NCI-H82 treated with DMSO at 0.1 percent for 48 hours (cell line): ENCODE data around the gene TGDS.

Experiments used
- DNase-seq: peaks from one replicate; lab custom pipeline; 2025; ENCODE audit not compliant: unreplicated experiment; lab: John Stamatoyannopoulos, UW

The TGDS gene

DNA sequence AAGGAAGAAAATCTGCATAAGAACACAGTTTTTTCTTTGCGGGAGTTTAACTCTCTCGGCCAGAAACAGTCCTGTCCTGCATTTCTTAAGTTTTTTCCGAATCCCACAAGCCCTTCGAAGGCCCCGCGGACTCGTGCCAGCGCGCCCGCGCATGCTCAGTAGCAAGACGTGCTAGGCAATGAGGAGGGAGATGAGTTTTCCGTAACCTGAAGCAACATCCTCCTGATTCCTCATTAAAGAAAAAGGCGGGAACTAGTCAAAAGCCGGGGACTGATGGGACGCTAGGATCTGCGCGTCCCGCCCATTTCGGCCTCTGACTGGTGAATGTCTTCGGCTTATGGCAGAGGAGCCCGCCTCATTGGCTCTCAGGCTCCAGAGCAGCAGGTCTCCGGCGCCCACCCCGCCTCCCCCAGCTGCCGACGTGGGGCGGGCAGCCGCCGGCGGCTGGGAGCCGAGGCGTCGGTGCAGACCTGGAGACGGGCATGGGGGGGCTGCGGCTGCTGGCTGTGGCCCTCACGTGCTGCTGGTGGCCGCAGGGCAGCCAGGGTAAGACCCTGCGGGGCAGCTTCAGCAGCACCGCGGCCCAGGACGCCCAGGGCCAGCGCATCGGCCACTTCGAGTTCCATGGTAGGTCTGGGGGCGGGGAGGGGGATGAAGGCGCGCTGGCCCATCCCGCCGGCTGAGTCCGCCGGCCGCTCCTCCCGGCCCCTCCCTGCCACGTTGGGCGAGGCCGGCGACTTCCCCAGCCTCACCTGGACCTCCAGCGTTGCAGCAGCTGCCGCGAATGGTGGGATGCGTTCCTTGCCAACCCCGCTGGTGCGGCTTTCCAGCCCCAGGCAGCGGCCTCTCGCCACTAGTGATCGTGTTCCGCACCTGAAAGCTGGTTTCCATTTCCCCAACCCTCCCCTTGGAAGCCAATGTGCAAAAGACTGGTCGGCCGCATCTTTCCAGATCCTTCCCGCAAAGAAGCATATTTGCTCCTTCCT lies 5.8 kb upstream of the TGDS start, which contains the start of gene GPR180:
GPR180 (plus strand) TSS at position 412 of the 986 bp plus-strand sequence; CDS start at position 483, 71 bp downstream.
- peak; percentile 99 for DNase-seq

DNA sequence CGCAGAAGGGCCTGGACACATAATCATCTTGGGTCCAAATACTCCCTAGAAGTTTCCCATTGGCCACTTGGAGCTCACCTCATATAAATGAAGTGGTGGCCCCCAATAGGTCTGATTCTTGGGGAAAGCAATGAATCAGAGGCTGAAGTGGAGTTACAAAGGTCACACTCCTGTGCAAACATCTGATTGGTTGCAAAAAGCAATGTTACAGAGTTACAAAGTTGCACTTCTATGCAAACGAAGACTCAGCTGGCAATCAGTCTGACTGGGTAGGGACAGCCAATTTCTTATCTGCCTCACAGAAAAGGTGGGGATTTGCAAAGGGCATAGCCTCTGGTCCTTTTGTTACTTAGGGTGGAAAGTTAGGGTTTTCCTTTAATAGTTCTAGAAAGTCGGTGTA lies 3.9 kb upstream of the TGDS start:
- no peak for DNase-seq

DNA sequence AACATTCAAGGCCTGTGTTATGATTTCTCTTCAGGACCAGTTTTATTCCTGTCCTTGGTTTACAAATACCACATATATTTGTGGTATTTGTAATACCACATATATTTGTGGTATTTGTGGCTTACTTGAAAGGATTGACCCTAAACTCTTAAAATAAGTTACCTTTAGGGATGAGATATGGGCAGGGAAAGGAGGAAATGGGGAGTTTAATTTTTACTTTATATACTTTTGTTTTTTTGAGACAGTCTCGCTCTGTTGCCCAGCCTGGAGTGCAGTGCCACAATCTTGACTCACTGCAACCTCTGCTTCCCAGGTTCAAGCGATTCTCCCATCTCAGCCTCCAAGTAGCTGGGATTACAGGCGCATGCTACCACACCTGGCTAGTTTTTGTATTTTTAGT lies 2.3 kb upstream of the TGDS start:
- no peak for DNase-seq

GRCh38 chr13:94596575-94596971 lies 621 bp upstream of the TGDS start:
- no peak for DNase-seq

GRCh38 chr13:94595001-94595949 lies 677 bp downstream of the TGDS start:
- DNase-seq = no peak

DNA sequence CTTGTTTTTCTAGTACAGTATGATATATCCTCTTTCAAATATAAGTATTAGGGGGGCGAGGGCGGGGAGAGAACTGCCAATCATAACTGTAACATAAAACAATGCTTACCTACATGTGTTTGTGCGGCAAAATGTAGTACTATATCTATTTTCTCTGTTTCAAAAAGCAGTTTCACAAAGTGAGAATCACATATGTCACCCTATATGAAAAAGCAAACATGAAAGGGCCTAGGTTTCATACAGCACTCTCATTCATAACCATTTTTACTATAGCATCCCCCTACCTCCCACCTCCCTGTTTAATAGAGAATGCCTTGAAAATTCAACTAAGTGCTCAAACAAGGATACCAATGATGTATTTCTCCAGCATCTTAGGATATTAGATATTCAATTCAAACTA lies 5.2 kb downstream of the TGDS start:
- DNase-seq = no peak

GRCh38 chr13:94588541-94588940 lies 7.4 kb downstream of the TGDS start:
- DNase-seq = no peak

- DNase-seq = no peak
These were observed 9.6 kb downstream of the TGDS start for GRCh38 chr13:94586371-94586770.

DNA sequence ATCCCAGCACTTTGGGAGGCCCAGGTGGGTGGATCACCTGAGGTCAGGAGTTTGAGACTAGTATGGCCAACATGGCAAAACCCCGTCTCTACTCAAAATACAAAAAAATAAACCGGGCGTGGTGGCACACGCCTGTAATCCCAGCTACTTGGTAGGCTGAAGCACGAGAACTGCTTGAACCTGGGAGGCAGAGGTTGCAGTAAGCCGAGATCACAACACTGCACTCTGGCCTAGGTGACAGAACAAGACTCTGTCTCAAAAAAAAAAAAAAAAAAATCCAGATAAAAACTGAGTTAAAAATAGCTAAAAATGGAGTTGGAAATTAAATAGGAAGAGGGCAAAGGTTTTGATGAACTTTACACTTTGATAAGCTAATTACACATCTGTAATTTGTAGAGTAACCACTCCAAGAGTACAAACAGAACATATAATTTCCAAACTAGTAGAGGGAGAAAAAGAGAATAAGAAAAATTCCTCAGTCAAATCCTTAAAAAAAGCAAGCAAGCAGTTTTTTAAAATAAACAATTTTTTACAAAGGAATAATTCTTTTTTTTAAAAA lies 10.3 kb downstream of the TGDS start:
- DNase-seq = no peak

DNA sequence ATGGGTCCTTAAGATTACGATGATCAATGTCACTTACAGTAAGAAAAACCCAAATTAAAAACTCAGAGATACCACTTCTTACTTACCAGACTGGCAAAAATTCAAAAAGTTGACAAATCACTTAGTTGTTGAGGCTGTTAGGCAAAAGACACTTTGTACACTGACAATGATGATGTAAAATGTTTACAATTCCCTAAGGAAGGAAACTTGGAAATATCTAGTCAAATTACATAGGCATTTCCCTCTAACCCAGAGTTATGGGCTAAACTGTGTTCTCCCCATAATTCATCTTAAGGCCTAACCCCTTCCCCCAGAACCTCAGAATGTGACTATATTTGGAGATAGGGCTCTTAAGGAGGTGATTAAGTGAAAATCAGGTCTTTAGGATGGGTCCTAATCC lies 12.0 kb downstream of the TGDS start:
- DNase-seq = no peak

DNA sequence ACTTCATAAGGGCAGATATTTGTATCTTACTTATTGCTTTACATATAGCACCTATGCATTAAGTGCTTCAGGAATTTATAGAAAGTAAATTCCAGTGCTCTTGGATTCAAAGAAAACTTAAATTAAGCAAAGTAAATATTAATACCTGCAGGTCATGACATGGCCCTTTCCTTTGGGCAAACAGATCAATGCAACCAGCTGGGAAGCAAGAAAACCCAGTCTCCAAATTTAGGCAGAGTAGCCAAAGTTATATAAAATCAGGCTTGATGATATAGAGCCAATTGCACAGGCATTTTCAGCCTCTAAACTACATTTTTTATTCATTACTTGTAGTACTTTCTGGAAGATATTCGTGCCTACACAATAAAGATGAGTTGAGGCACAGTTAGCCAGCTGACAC lies 16.9 kb downstream of the TGDS start:
- no peak for DNase-seq

- DNase-seq = no peak
These were observed 26.3 kb downstream of the TGDS start for GRCh38 chr13:94569615-94570014.

DNA sequence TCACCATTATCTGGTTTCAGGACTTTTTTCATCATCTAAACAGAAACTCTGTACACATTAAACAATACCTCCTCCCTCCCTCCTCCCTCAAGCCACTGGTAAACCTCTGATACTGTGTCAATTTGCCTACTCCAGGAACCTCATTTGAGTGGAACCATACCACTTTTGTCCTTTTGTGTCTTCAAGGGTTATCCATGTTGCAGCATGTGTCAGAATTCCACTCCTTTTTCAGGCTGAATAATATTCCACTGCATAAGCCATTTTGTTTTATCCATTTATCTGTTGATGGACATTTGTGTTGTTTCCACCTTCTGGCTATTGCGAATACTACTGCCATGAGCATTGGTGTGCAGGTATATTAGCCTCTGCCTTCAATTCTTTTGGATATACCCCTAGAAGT lies 27.5 kb downstream of the TGDS start:
- no peak for DNase-seq

- no peak for DNase-seq
These were observed 28.4 kb downstream of the TGDS start for GRCh38 chr13:94567581-94567980.

- no peak for DNase-seq
These were observed 34.8 kb downstream of the TGDS start for GRCh38 chr13:94561126-94561525.

DNA sequence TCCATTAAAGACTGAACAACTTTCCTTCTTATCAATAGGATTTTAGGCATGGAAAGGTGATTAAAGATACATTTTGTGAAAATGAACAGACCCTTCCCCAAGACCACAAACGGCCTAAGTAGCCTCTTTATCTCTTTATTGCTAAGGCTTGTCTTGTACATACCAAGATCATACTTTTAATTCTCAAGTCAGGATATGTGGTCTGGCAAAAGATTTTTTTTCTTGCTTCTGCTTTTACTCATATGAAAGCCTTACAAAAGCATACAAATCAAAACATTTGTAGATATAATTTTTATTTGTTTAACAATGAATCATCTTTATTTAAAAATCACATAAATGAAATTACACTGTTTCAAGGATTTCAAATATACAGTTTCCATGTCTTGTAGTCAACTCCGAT lies 35.8 kb downstream of the TGDS start:
- no peak for DNase-seq

DNA sequence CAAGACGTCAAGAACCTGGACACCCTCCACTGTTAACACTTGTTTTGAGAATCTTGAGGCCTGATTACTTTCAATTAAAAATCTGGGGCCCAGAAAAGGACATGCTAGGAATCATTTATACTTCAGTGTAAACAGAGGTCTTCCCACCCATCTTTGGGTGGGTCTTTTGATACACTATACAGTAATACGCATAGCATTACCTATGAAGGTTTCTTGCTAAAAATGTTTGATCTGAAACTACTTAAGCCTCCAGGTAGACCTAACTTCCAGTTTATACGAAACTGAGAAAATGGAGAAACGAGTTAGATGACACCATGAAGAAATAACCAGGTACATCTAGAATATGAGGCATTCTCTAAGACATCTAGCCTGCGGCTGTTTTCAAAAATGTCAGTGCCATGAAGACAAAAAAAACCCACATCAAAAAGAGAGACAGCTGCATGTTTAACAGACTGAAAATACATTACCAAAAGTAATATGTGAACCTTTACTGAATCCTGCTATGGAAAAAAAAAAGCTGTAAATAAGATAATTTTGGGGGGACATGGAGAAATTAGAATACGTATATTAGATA lies 36.6 kb downstream of the TGDS start:
- no peak for DNase-seq

DNA sequence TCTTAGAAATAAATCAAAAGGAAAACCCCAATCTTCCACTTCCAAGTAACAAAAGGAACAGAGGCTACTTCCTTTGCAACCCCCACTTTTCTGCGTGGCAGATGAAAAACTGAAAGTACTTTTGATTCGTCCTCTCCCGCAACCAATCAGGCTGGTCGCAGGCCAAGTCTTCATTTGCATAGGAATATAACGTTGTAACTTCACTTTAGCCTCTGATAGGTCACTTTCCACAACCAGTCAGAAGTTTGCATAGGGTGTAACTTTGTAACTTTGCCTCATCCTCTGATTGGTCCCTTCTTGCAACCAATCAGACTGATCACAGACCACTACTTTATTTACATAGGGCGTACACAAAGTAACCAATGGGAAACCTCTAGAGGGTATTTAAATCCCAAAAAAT lies 37.2 kb downstream of the TGDS start:
- DNase-seq = no peak

DNA sequence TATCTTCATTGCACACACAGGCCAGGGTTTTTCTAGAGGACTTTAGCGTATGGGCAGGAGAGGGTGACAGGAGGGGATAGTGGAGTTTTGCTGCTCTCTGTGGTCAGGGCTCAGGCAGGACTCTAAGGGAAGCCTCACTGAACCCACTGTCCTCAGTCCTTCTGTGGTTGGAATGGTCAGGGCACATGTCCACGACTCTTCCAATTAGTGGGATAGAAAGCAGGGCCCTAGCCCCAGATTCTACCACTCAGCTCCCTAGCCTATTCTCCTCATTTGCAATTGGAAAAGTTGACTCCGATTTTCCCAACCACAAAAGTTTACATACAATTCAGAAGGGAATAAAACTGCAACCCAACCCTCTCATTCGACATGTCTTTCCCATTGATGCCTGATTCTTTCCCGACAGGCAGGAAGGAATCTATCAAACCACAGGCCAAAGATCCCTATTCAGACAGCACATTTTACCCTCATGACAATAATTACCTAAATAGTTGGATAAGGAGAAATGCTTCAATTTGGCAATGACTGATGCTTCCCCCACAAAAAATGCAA lies 38.2 kb downstream of the TGDS start:
- no peak for DNase-seq

DNA sequence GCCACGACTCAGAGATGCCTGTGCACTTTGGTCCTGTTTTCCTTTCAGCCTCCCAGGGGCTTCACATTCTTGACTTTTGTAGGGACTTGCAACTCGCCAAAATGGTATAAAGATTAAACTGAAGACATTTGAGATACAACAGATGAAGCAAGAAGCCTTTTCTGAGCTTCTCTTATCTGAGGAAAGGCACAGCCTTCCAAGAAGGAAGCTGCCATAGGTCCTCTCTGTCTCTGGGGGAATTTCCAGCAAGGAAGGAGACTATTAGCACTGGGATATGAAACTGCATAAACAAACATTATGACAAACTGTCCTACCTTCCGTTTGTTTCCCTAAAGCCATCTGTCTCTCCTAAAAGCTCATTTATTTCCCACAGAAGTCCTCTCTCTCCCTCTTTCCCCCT lies 39.3 kb downstream of the TGDS start:
- peak; percentile 53 for DNase-seq

- DNase-seq = no peak
These were observed 39.9 kb downstream of the TGDS start for GRCh38 chr13:94556041-94556440.
